Adrenal gland (tissue), 12 donors: Measurements from ENCODE around the gene ABLIM1. TPM values are rescaled to one million over a fixed set of nuclear protein-coding genes. Genes with fewer than 3 reads are reported as not detected.

Source experiments
- DNase-seq, 7 donors: peaks; one replicate each; pipeline ENCODE4 v3.0.0-alpha.2; 2019 to 2020
- H3K27ac ChIP-seq, 5 donors: fragments of 200-600 bp; sonication (generic) in 4 of 5; 1 replicate in 3 of 5; 2 replicates in 2 of 5; pipeline versions ENCODE4 v1.5.1 to v1.8.0; 2016 to 2020; ENCODE audit warnings: mild to moderate bottlenecking in 1 of 5
- H3K27me3 ChIP-seq: fragments of 200-600 bp; 2 replicates; pipeline ENCODE4 v1.8.0; 2021
- H3K36me3 ChIP-seq, 2 donors: fragments of 200-600 bp; replicated peaks in 1 of 2; 1 replicate in 1 of 2; 2 replicates in 1 of 2; pipeline versions ENCODE4 v1.5.1 to v1.8.0; 2018 to 2022
- H3K4me1 ChIP-seq, 2 donors: fragments of 200-600 bp; replicated peaks in 1 of 2; 1 replicate in 1 of 2; 2 replicates in 1 of 2; pipeline versions ENCODE4 v1.5.1 to v1.8.0; 2018 to 2021
- H3K4me3 ChIP-seq, 4 donors: fragments of 200-600 bp; sonication (generic) in 3 of 4; one replicate each; pipeline ENCODE4 v1.5.1; 2016 to 2018
- H3K9me3 ChIP-seq, 3 donors: fragments of 200-600 bp; sonication (generic) in 1 of 3; replicated peaks in 1 of 3; 1 replicate in 2 of 3; 2 replicates in 1 of 3; pipeline versions ENCODE4 v1.5.1 to v1.8.0; 2016 to 2021
- CTCF ChIP-seq, 6 experiments: fragments of 450-650 bp in 4 of 6; fragments of 200-600 bp in 2 of 6; sonication (generic) in 1 of 6; IDR thresholded peaks; 1 replicate in 5 of 6; 2 replicates in 1 of 6; pipeline versions ENCODE4 v1.5.1 to v1.8.0; 2016 to 2021; ENCODE audit warnings: antibody characterized with exemption in 6 of 6, mild to moderate bottlenecking in 2 of 6, moderate library complexity in 1 of 6
- POLR2A ChIP-seq, 2 donors: fragments of 450-650 bp; IDR thresholded peaks; one replicate each; pipeline ENCODE4 v1.6.1; 2017; ENCODE audit warnings: antibody characterized with exemption in 2 of 2, mild to moderate bottlenecking in 2 of 2, moderate library complexity in 1 of 2
- WGBS, 4 donors: extraction: QIAGEN DNeasy Blood & Tissue Kit in 2 of 4; methylation state at CpG; one replicate each; pipeline versions ENCODE4 v1.1.5 to v1.1.7; 2013 to 2017; 5-methylcytosine and 5-hydroxymethylcytosine counted together
- intact Hi-C, 2 donors: fragments of 100-400 bp; cut with DNase I; formaldehyde crosslinking; loops; one replicate each; pipeline versions ENCODE4 v1.14.1 to v1.15.0; 2022 to 2023
- polyA plus RNA-seq, 3 donors: library from polyadenylated mRNA; stranded (reverse); fragments of 200-250 nt in 2 of 3; fragments of 350-450 nt in 1 of 3; fragmentation: Illumina TruSeq in 1 of 3; extraction: RNeasy Lipid Tissue Mini Kit (QIAGEN cat#74804) in 1 of 3; gene quantifications; one replicate each; pipeline ENCODE4 v1.2.3, GENCODE V29; 2013 to 2014
- total RNA-seq, 9 donors: library from RNA; depleted of rRNA in 4 of 9; stranded (reverse); fragments of >200 nt in 4 of 9; fragments of 120-200 nt in 1 of 9; fragmentation: NEBNext Ultra II Directional in 1 of 9; extraction: Animal tissue kit (Norgen Biotek cat#: 25700) in 1 of 9; gene quantifications; one replicate each; pipeline versions ENCODE4 v1.1.0 to v1.2.4, GENCODE V29; 2013 to 2023
- donor health status: healthy with polysubstance abuse.
- donor health status: Bipolar disorder and iron deficiency.
- donor health status: DM: yes; HTN: yes; CAD: no.
- donor health status: DM: no; HTN: no; CAD: no.
- donor health status: DM: no; HTN: no; CAD: no.
- donor health status: DM: yes; HTN: yes; CAD: no.

ABLIM1 gene
- total and polyA plus RNA-seq, 12 donors: 7.9 to 430 (median 185) TPM

- Histone ChIP-seq H3K36me3 (no peaks in the 10 kb centered on the region), H3K27me3 (no peaks in the 10 kb centered on the region), H3K27ac (peak overlapping the region in 4 of 5 donors; percentile 5 to 70 (median 27)), H3K4me1 (peaks cover 31 to 43% of the 10 kb centered on the region in 2 donors), H3K9me3 (no peaks in the 10 kb centered on the region), H3K4me3 (no peak overlapping the region)
- DNase-seq: peak in 1 of 7 donors; percentile 71
- 32 to 60% (median 47%) methylated on average over 3 of the region's 3 CpGs for WGBS, 4 donors
- intact Hi-C loops: no loop called here
- TF ChIP-seq CTCF (IDR thresholded peaks at IDR 0.05) (no peak), POLR2A (IDR thresholded peaks at IDR 0.05) (no peak)
Measured at GRCh38 chr10:114687459-114687858, 29.4 kb upstream of the ABLIM1 start.

- peak overlapping the region in 3 of 5 donors; percentile 37 to 70 (median 58) for H3K27ac ChIP-seq
- no peaks in the 10 kb centered on the region for H3K27me3 ChIP-seq
- H3K4me3 ChIP-seq: no peak overlapping the region
- WGBS, 4 donors: 65 to 76% (median 73%) methylated on average over 2 of the region's 2 CpGs
- intact Hi-C loops: no loop called here
- TF ChIP-seq POLR2A (IDR thresholded peaks at IDR 0.05) (no peak), CTCF (IDR thresholded peaks at IDR 0.05) (no peak)
- H3K9me3 ChIP-seq: no peaks in the 10 kb centered on the region
- no peak for DNase-seq
- H3K4me1 ChIP-seq: peaks cover 31 to 54% of the 10 kb centered on the region in 2 donors
- no peaks in the 10 kb centered on the region for H3K36me3 ChIP-seq
Measured at GRCh38 chr10:114686013-114686412, 27.9 kb upstream of the ABLIM1 start.

GRCh38 chr10:114685456-114685855 lies 27.4 kb upstream of the ABLIM1 start:
- intact Hi-C loops: no loop called here
- 37 to 73% (median 45%) methylated on average over 5 of the region's 5 CpGs for WGBS, 4 donors
- H3K27me3 ChIP-seq: no peaks in the 10 kb centered on the region
- no peaks in the 10 kb centered on the region for H3K36me3 ChIP-seq
- peak overlapping the region in 4 of 5 donors; percentile 37 to 70 (median 50) for H3K27ac ChIP-seq
- no peak for TF ChIP-seq CTCF (IDR thresholded peaks at IDR 0.05)
- no peaks in the 10 kb centered on the region for H3K9me3 ChIP-seq
- no peak overlapping the region for H3K4me3 ChIP-seq
- H3K4me1 ChIP-seq: peaks cover 31 to 54% of the 10 kb centered on the region in 2 donors
- peak in 5 of 7 donors; percentile 47 to 84 (median 65) for DNase-seq

GRCh38 chr10:114684822-114685209 lies 26.7 kb upstream of the ABLIM1 start:
- 33 to 44% (median 35%) methylated on average over 5 of the region's 5 CpGs for WGBS, 4 donors
- H3K9me3 ChIP-seq: no peaks in the 10 kb centered on the region
- H3K27ac ChIP-seq: peak overlapping the region in 3 of 5 donors; percentile 37 to 70 (median 58)
- no peak for DNase-seq
- TF ChIP-seq POLR2A (IDR thresholded peaks at IDR 0.05) (no peak), CTCF (IDR thresholded peaks at IDR 0.05) (no peak)
- intact Hi-C loops: no loop called here
- no peaks in the 10 kb centered on the region for H3K27me3 ChIP-seq
- peaks cover 31 to 54% of the 10 kb centered on the region in 2 donors for H3K4me1 ChIP-seq
- no peak overlapping the region for H3K4me3 ChIP-seq
- H3K36me3 ChIP-seq: no peaks in the 10 kb centered on the region
